ENCODE results near the gene PPM1F. TPM values are rescaled to one million over a fixed set of nuclear protein-coding genes. Genes with fewer than 3 reads are reported as not detected.

PPM1F gene
- polyA plus RNA-seq, 2 of the 4 experiments (the other 2 are of a cell fraction) = 11.0 to 14.2 TPM

DNA sequence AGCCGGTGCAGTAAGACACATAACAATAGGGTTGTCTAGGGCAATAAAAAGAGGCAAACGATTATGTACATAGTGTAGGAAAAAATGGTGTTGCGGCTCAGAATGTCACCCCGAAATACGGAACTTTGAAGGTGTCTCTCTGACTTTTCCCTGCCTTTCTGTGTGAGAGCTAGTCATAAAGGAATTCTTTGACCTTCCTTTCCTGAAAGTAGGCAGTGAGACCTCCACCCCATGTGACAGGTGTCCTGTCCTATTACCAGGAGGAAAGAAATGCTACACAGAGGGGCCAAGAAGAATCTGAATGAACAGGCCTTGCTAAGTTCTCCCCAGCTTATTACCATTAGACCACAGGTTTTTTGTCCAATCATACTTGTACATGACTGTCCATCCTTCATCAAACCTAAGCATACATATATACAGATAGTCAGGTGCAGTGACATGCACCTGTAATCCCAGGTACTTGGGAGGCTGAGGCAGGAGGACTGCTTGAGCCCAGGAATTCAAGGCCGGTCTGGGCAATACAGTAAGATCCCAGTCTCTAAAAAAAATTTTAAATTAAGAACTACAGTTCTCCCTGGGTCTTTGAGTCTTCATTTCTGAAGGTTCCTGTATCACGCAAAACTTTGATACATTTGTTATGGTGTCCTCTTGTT is 46.1 kb upstream of the PPM1F start:
- H3K4me3 ChIP-seq = no peak overlapping the region
- H3K9me3 ChIP-seq = no peaks in the 10 kb centered on the region
- 66% methylated on average over 7 of the region's 7 CpGs for WGBS (ENCODE audit: missing lambda C conversion rate)
- H3K27ac ChIP-seq = no peak overlapping the region
- ChIA-PET POLR2A (no interaction called here), CTCF (interaction anchor here (0.6 to 1.2 kb wide), 4 partner anchors 7 to 493 kb away, joined by 3 read pairs; partner anchors contain the start of gene TOP3B)
- no peak overlapping the region for H3K4me2 ChIP-seq
- DNase-seq (ENCODE audit: low read depth in 1 of 2, low spot score in 1 of 2) = no peak
- no peaks in the 10 kb centered on the region for H3K4me1 ChIP-seq
- no peak for TF ChIP-seq RFX5 (IDR thresholded peaks at IDR 0.05)
- TF ChIP-seq REST (IDR thresholded peaks at IDR 0.05) = no peak
- no peak for TF ChIP-seq FOXS1 (CRISPR knock-in tag; IDR thresholded peaks at IDR 0.05)
- no peak for TF ChIP-seq USF2 (IDR thresholded peaks at IDR 0.05)
- no peak for TF ChIP-seq HEYL (CRISPR knock-in tag; IDR thresholded peaks at IDR 0.05)
- no peak for TF ChIP-seq CEBPB (IDR thresholded peaks at IDR 0.05)
- TF ChIP-seq MYC (IDR thresholded peaks at IDR 0.05; ENCODE audit: borderline replicate concordance, low read length) = no peak
- no peak for TF ChIP-seq HOXB13 (CRISPR knock-in tag; IDR thresholded peaks at IDR 0.05; ENCODE audit: low read depth)
- TF ChIP-seq ESRRA (IDR thresholded peaks at IDR 0.05; ENCODE audit: borderline replicate concordance, low read length) = no peak
- TF ChIP-seq ZC3H11A (IDR thresholded peaks at IDR 0.05) = no peak
- TF ChIP-seq NFE2L2 (conservative IDR thresholded peaks at IDR 0.05; ENCODE audit: low read length) = no peak
- no peak for TF ChIP-seq EHMT2 (IDR thresholded peaks at IDR 0.05; ENCODE audit: low read depth)
- TF ChIP-seq RARB (CRISPR knock-in tag; IDR thresholded peaks at IDR 0.05) = no peak
- no peak for TF ChIP-seq CBX8 (IDR thresholded peaks at IDR 0.05)
- FAIRE-seq = no peak
- no peak for ATAC-seq

GRCh38 chr22:21996175-21996720 is 43.6 kb upstream of the PPM1F start:
- TF ChIP-seq HMGXB4 (CRISPR knock-in tag; IDR thresholded peaks at IDR 0.05; ENCODE audit: borderline replicate concordance) = no peak
- TF ChIP-seq MYC (IDR thresholded peaks at IDR 0.05; ENCODE audit: borderline replicate concordance, low read length) = no peak
- TF ChIP-seq FOXS1 (CRISPR knock-in tag; IDR thresholded peaks at IDR 0.05) = no peak
- no peak for TF ChIP-seq PHF8 (IDR thresholded peaks at IDR 0.05; ENCODE audit: borderline replicate concordance, low read depth)
- TF ChIP-seq ESRRA (IDR thresholded peaks at IDR 0.05; ENCODE audit: borderline replicate concordance, low read length) = no peak
- no peak for TF ChIP-seq CEBPB (IDR thresholded peaks at IDR 0.05)
- TF ChIP-seq NPAS2 (CRISPR knock-in tag; IDR thresholded peaks at IDR 0.05; ENCODE audit: borderline replicate concordance) = no peak
- TF ChIP-seq RCOR1 (IDR thresholded peaks at IDR 0.05; ENCODE audit: low read depth, low read length) = no peak
- TF ChIP-seq CBX2 (IDR thresholded peaks at IDR 0.05; ENCODE audit: borderline replicate concordance, low read depth) = no peak
- no peak for TF ChIP-seq KDM5A (IDR thresholded peaks at IDR 0.05)
- no peak for TF ChIP-seq SREBF2 (IDR thresholded peaks at IDR 0.05)
- no peak for TF ChIP-seq E2F6 (IDR thresholded peaks at IDR 0.05; ENCODE audit: borderline replicate concordance, low read depth)
- no peak for TF ChIP-seq POLR2A (IDR thresholded peaks at IDR 0.05; ENCODE audit: low read length)
- no peak for TF ChIP-seq CBX8 (IDR thresholded peaks at IDR 0.05)
- no peak for TF ChIP-seq FOSL2 (IDR thresholded peaks at IDR 0.05)
- TF ChIP-seq FOSL2 (CRISPR knock-in tag; IDR thresholded peaks at IDR 0.05) = no peak
- no peak for TF ChIP-seq EP300 (IDR thresholded peaks at IDR 0.05)
- no peak for TF ChIP-seq TFCP2L1 (CRISPR knock-in tag; IDR thresholded peaks at IDR 0.05)
- TF ChIP-seq, protein P1, sequence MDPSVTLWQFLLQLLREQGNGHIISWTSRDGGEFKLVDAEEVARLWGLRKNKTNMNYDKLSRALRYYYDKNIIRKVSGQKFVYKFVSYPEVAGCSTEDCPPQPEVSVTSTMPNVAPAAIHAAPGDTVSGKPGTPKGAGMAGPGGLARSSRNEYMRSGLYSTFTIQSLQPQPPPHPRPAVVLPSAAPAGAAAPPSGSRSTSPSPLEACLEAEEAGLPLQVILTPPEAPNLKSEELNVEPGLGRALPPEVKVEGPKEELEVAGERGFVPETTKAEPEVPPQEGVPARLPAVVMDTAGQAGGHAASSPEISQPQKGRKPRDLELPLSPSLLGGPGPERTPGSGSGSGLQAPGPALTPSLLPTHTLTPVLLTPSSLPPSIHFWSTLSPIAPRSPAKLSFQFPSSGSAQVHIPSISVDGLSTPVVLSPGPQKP (IDR thresholded peaks at IDR 0.05; ENCODE audit: low read depth, low read length) = no peak
- no peak for TF ChIP-seq JUNB (IDR thresholded peaks at IDR 0.05)
- TF ChIP-seq ZC3H11A (IDR thresholded peaks at IDR 0.05) = no peak
- Histone ChIP-seq H3K27ac (no peak overlapping the region), H3K4me2 (no peak overlapping the region), H3K4me1 (no peaks in the 10 kb centered on the region), H3K9me3 (no peaks in the 10 kb centered on the region), H3K4me3 (no peak overlapping the region)
- CTCF ChIA-PET = no interaction called here
- DNase-seq (ENCODE audit: low read depth in 1 of 2, low spot score in 1 of 2) (no peak), FAIRE-seq (no peak), ATAC-seq (no peak)
- POLR2A ChIA-PET = no interaction called here
- WGBS (ENCODE audit: missing lambda C conversion rate) = 82% methylated on average over 5 of the region's 5 CpGs
